HCT116 (cell line): ENCODE results near the gene TMEM109.

Experiments
- CTCF ChIP-seq, 3 experiments: fragments of 200-600 bp in 1 of 3; sonication (generic) in 1 of 3; IDR thresholded peaks in 2 of 3; conservative IDR thresholded peaks in 1 of 3; 2 replicates each; pipeline ENCODE4 v1.5.1; 2012 to 2017; ENCODE audit warnings: low read depth in 2 of 3, low read length in 2 of 3, antibody characterized with exemption in 1 of 3, borderline replicate concordance in 1 of 3, control low read depth in 1 of 3, mild to moderate bottlenecking in 1 of 3, mixed read lengths in 1 of 3, mixed run types in 1 of 3, moderate library complexity in 1 of 3; ENCODE audit not compliant: insufficient read depth in 1 of 3
- EZH2phosphoT487 ChIP-seq: fragments of 200-600 bp; IDR thresholded peaks from 2 replicates; pipeline ENCODE4 v1.6.1; 2018; ENCODE audit warnings: antibody characterized with exemption, borderline replicate concordance
- FOSL1 ChIP-seq: IDR thresholded peaks from 2 replicates; pipeline ENCODE4 v1.6.1; 2012; ENCODE audit warnings: low read depth
- JUND ChIP-seq: IDR thresholded peaks from 2 replicates; pipeline ENCODE4 v1.6.1; 2012
- POLR2A ChIP-seq: IDR thresholded peaks from 2 replicates; pipeline ENCODE4 v1.7.0; 2011; ENCODE audit warnings: borderline replicate concordance; ENCODE audit not compliant: insufficient read depth, insufficient read length; ENCODE audit errors: extremely low read depth
- POLR2AphosphoS5 ChIP-seq: IDR thresholded peaks from 2 replicates; pipeline ENCODE4 v1.6.1; 2011; ENCODE audit warnings: mild to moderate bottlenecking, low read depth, low read length, moderate library complexity
- SP1 ChIP-seq: IDR thresholded peaks from 2 replicates; pipeline ENCODE4 v1.6.1; 2012; ENCODE audit warnings: low read depth
- ZBTB33 ChIP-seq: IDR thresholded peaks from 2 replicates; pipeline ENCODE4 v1.6.1; 2011; ENCODE audit warnings: mild to moderate bottlenecking, low read length, moderate library complexity; ENCODE audit not compliant: insufficient replicate concordance; ENCODE audit errors: extremely low read depth
- ZFX ChIP-seq: fragments of 450-650 bp; IDR thresholded peaks from 2 replicates; pipeline ENCODE4 v1.6.1; 2017
- ZNF274 ChIP-seq: fragments of 200-500 bp; sonication (Bioruptor generic); IDR thresholded peaks from 2 replicates; pipeline ENCODE4 v1.6.1; 2014; ENCODE audit warnings: mild to moderate bottlenecking, low read depth, low read length, inconsistent platforms

GRCh38 chr11:60924110-60924905 lies 10.3 kb downstream of the TMEM109 start, which contains the start of gene TMEM132A:
- TF ChIP-seq EZH2phosphoT487: no peak
- TF ChIP-seq SP1: peak; percentile 89
- no peak for TF ChIP-seq POLR2A
- no peak for TF ChIP-seq CTCF (IDR thresholded peaks at IDR 0.05 in 2 of 3, conservative IDR thresholded peaks at IDR 0.05 in 1 of 3; ENCODE audit: borderline replicate concordance in 1 of 3, insufficient read depth in 1 of 3, low read depth in 2 of 3, low read length in 2 of 3)
- peak; percentile 50; the same call in 1 of the 2 replicates for TF ChIP-seq ZFX
- no peak for TF ChIP-seq JUND
- peak; percentile 68 for TF ChIP-seq POLR2AphosphoS5
- TF ChIP-seq ZBTB33: peak; percentile 49
- TF ChIP-seq ZNF274: no peak
- peak; percentile 90 for TF ChIP-seq FOSL1
